Smooth muscle cell (in vitro differentiated cells): Measurements from ENCODE around the gene NOL4L. TPM values are rescaled to one million over a fixed set of nuclear protein-coding genes. Genes with fewer than 3 reads are reported as not detected.

Experiments
- DNase-seq: peaks from one replicate; lab custom pipeline; 2025; ENCODE audit not compliant: unreplicated experiment; lab: John Stamatoyannopoulos, UW
- H2AFZ ChIP-seq: fragments of 200-600 bp; sonication (generic); 2 replicates; pipeline ENCODE4 v1.6.0; 2016; ENCODE audit warnings: antibody characterized with exemption, low read depth, mild to moderate bottlenecking
- H3F3A ChIP-seq: fragments of 200-600 bp; sonication (generic); 2 replicates; pipeline ENCODE4 v1.6.0; 2017; ENCODE audit warnings: antibody characterized with exemption, low read depth
- H3K27ac ChIP-seq: fragments of 200-600 bp; sonication (generic); 2 replicates; pipeline ENCODE4 v1.5.1; 2016; ENCODE audit warnings: low read depth, mild to moderate bottlenecking
- H3K27me3 ChIP-seq: fragments of 200-600 bp; sonication (generic); 2 replicates; pipeline ENCODE4 v1.6.1; 2016; ENCODE audit warnings: low read depth, mild to moderate bottlenecking
- H3K36me3 ChIP-seq: fragments of 200-600 bp; sonication (generic); 2 replicates; pipeline ENCODE4 v1.5.1; 2016; ENCODE audit warnings: low read depth
- H3K4me1 ChIP-seq: fragments of 200-600 bp; sonication (generic); 2 replicates; pipeline ENCODE4 v1.5.1; 2016; ENCODE audit warnings: low read depth
- H3K4me2 ChIP-seq: fragments of 200-600 bp; sonication (generic); 2 replicates; pipeline ENCODE4 v1.6.0; 2016; ENCODE audit warnings: mild to moderate bottlenecking
- H3K4me3 ChIP-seq: fragments of 200-600 bp; sonication (generic); 2 replicates; pipeline ENCODE4 v1.5.1; 2016; ENCODE audit warnings: mild to moderate bottlenecking
- H3K79me2 ChIP-seq: fragments of 200-600 bp; sonication (generic); 2 replicates; pipeline ENCODE4 v1.6.0; 2016; ENCODE audit warnings: low read depth, mild to moderate bottlenecking
- H3K9ac ChIP-seq: fragments of 200-600 bp; sonication (generic); 2 replicates; pipeline ENCODE4 v1.6.0; 2016; ENCODE audit warnings: low read depth
- H3K9me3 ChIP-seq: fragments of 200-600 bp; sonication (generic); replicated peaks from 2 replicates; pipeline ENCODE4 v1.5.1; 2016; ENCODE audit warnings: low read depth
- H4K20me1 ChIP-seq: fragments of 200-600 bp; sonication (generic); 2 replicates; pipeline ENCODE4 v1.6.0; 2016; ENCODE audit warnings: low read depth
- CTCF ChIP-seq: fragments of 200-600 bp; sonication (generic); IDR thresholded peaks from 2 replicates; pipeline ENCODE4 v1.5.1; 2017; ENCODE audit warnings: borderline replicate concordance, mild to moderate bottlenecking, antibody characterized with exemption; ENCODE audit not compliant: insufficient read depth, poor library complexity, severe bottlenecking
- WGBS: methylation state at CpG from one replicate; pipeline ENCODE4 v1.1.7; 2016; ENCODE audit warnings: low lambda C conversion rate; 5-methylcytosine and 5-hydroxymethylcytosine counted together
- polyA plus RNA-seq: library from polyadenylated mRNA; unstranded; fragments of >200 nt; fragmentation: Nextera tagmentation; extraction: Ambion mirVana; gene quantifications from 2 replicates; pipeline ENCODE4 v1.2.1, GENCODE V29; 2016
- total RNA-seq: library from RNA; depleted of rRNA; stranded (reverse); fragments of >200 nt; gene quantifications from 2 replicates; pipeline ENCODE4 v1.2.3, GENCODE V29; 2014

Gene NOL4L
- total and polyA plus RNA-seq, 2 experiments from 2014 or later = 26.0 to 26.2 TPM

- Histone ChIP-seq H3K4me2 (no peak overlapping the region), H3F3A (peaks cover 27% of the 10 kb centered on the region), H3K27me3 (no peaks in the 10 kb centered on the region), H3K27ac (peak overlapping the region; percentile 14), H3K79me2 (peaks cover 89% of the 10 kb centered on the region), H3K36me3 (peaks cover 3% of the 10 kb centered on the region), H3K9ac (no peak overlapping the region), H2AFZ (no peak overlapping the region), H3K9me3 (no peaks in the 10 kb centered on the region), H3K4me1 (peaks cover 32% of the 10 kb centered on the region), H4K20me1 (peaks cover 94% of the 10 kb centered on the region), H3K4me3 (no peak overlapping the region)
- TF ChIP-seq CTCF = no peak
- WGBS = 77% methylated on average over 15 of the region's 15 CpGs
- DNase-seq = no peak
These were observed 124.9 kb downstream of the NOL4L start for GRCh38 chr20:32460231-32460630.

GRCh38 chr20:32458837-32459220 is 126.3 kb downstream of the NOL4L start:
- no peak overlapping the region for H2AFZ ChIP-seq
- H3F3A ChIP-seq = peaks cover 19% of the 10 kb centered on the region
- peaks cover 3% of the 10 kb centered on the region for H3K36me3 ChIP-seq
- H3K4me1 ChIP-seq = peaks cover 24% of the 10 kb centered on the region
- 95% methylated on average over 12 of the region's 12 CpGs for WGBS
- H3K4me2 ChIP-seq = no peak overlapping the region
- DNase-seq = no peak
- no peak overlapping the region for H3K27ac ChIP-seq
- H3K9me3 ChIP-seq = no peaks in the 10 kb centered on the region
- no peak for TF ChIP-seq CTCF
- no peaks in the 10 kb centered on the region for H3K27me3 ChIP-seq
- H4K20me1 ChIP-seq = peaks cover 94% of the 10 kb centered on the region
- H3K4me3 ChIP-seq = no peak overlapping the region
- peaks cover 79% of the 10 kb centered on the region for H3K79me2 ChIP-seq
- H3K9ac ChIP-seq = no peak overlapping the region

GRCh38 chr20:32458061-32458836 is 126.9 kb downstream of the NOL4L start:
- Histone ChIP-seq H3K9ac (no peak overlapping the region), H3K36me3 (peaks cover 3% of the 10 kb centered on the region), H3K9me3 (no peaks in the 10 kb centered on the region), H4K20me1 (peaks cover 94% of the 10 kb centered on the region), H3F3A (peaks cover 19% of the 10 kb centered on the region), H3K27me3 (no peaks in the 10 kb centered on the region), H3K4me1 (peaks cover 19% of the 10 kb centered on the region), H3K4me2 (peak overlapping the region; percentile 97), H2AFZ (no peak overlapping the region), H3K27ac (peak overlapping the region; percentile 86), H3K79me2 (peaks cover 73% of the 10 kb centered on the region), H3K4me3 (peak overlapping the region; percentile 59)
- no peak for DNase-seq
- TF ChIP-seq CTCF = no peak
- WGBS = 88% methylated on average over 10 of the region's 10 CpGs

GRCh38 chr20:32457479-32457986 is 127.6 kb downstream of the NOL4L start:
- DNase-seq = peak; percentile 83
- Histone ChIP-seq H3K36me3 (peaks cover 3% of the 10 kb centered on the region), H3K4me2 (peak overlapping the region; percentile 97), H3K9ac (peak overlapping the region; percentile 79), H4K20me1 (peaks cover 95% of the 10 kb centered on the region), H3K79me2 (peaks cover 66% of the 10 kb centered on the region), H3K27me3 (no peaks in the 10 kb centered on the region), H3K27ac (peak overlapping the region; percentile 86), H2AFZ (no peak overlapping the region), H3K4me3 (peak overlapping the region; percentile 59), H3F3A (peaks cover 19% of the 10 kb centered on the region), H3K4me1 (peaks cover 15% of the 10 kb centered on the region), H3K9me3 (no peaks in the 10 kb centered on the region)
- TF ChIP-seq CTCF = no peak
- WGBS = 5% methylated on average over 29 of the region's 29 CpGs
